Stimulated activated CD4-positive, alpha-beta T cell treated with anti-CD3 and anti-CD28 coated beads, Interleukin-12 subunit alpha, Interleukin-12 subunit beta, amount 100 ng/mL, for 4 hours (primary cell): ENCODE data around the gene ABHD8.
"Not testable (repeated sequence)": the region's sequence is repeated elsewhere in the genome, so short reads cannot be mapped to it uniquely, and the experiment has no call there.

ENCODE experiments used
- DNase-seq: peaks from one replicate; pipeline ENCODE4 v3.0.0-alpha.2; 2020

ABHD8 gene

GRCh38 chr19:17319473-17320238 lies 16.4 kb upstream of the ABHD8 start:
- DNase-seq, result no peak

- DNase-seq, result no peak
Observed at GRCh38 chr19:17318966-17319365, 15.7 kb upstream of the ABHD8 start.

GRCh38 chr19:17314007-17314593 lies 10.9 kb upstream of the ABHD8 start:
- DNase-seq, result no peak

- DNase-seq, result no peak
Observed at GRCh38 chr19:17312189-17313113, 9.2 kb upstream of the ABHD8 start.

GRCh38 chr19:17311455-17312188 lies 8.4 kb upstream of the ABHD8 start:
- DNase-seq, result no peak

GRCh38 chr19:17309965-17310461 lies 6.8 kb upstream of the ABHD8 start:
- DNase-seq, result no peak

GRCh38 chr19:17309198-17309964 lies 6.2 kb upstream of the ABHD8 start, which contains the start of gene DDA1:
Gene DDA1 (plus strand): TSS chr19:17309563. CDS start chr19:17309655, 92 bp downstream.
- peak; percentile 95 for DNase-seq

- no peak for DNase-seq
Observed at GRCh38 chr19:17307876-17308377, 4.7 kb upstream of the ABHD8 start.

GRCh38 chr19:17306285-17306714 lies 3.1 kb upstream of the ABHD8 start:
- no peak for DNase-seq

GRCh38 chr19:17305517-17306284 lies 2.5 kb upstream of the ABHD8 start, which contains the start of gene MRPL34:
Gene MRPL34 (plus strand): TSS chr19:17305872. CDS start chr19:17305893, 21 bp downstream.
- peak; percentile 90 for DNase-seq

GRCh38 chr19:17305216-17305516 lies 1.9 kb upstream of the ABHD8 start:
- no peak for DNase-seq

GRCh38 chr19:17304386-17305215 lies 1.4 kb upstream of the ABHD8 start:
- DNase-seq, result no peak

- DNase-seq, result no peak
Observed at GRCh38 chr19:17303940-17304267, 679 bp upstream of the ABHD8 start.

- no peak for DNase-seq
Observed at GRCh38 chr19:17302391-17303166, 646 bp downstream of the ABHD8 start.

GRCh38 chr19:17300992-17301619 lies 2.1 kb downstream of the ABHD8 start:
- no peak for DNase-seq

GRCh38 chr19:17296976-17297375 lies 6.2 kb downstream of the ABHD8 start:
- DNase-seq, result no peak

- no peak for DNase-seq
Observed at GRCh38 chr19:17296273-17296672, 7.0 kb downstream of the ABHD8 start.

GRCh38 chr19:17295551-17295950 lies 7.7 kb downstream of the ABHD8 start:
- not testable (repeated sequence) for DNase-seq
